Measurements from ENCODE around the gene DNTT.
"Not testable (repeated sequence)": the region's sequence is repeated elsewhere in the genome, so short reads cannot be mapped to it uniquely, and the experiment has no call there.

The DNTT gene

GRCh38 chr10:96276426-96276825 lies 27.8 kb upstream of the DNTT start:
- DNase-seq (ENCODE audit: low read depth), result no peak

- no peak for DNase-seq (ENCODE audit: low read depth)
Measured at GRCh38 chr10:96276831-96277230, 27.4 kb upstream of the DNTT start.

- no peak for DNase-seq (ENCODE audit: low read depth)
Measured at GRCh38 chr10:96279191-96279641, 25.0 kb upstream of the DNTT start.

GRCh38 chr10:96280859-96281258 lies 23.4 kb upstream of the DNTT start:
- DNase-seq (ENCODE audit: low read depth), result no peak

- DNase-seq (ENCODE audit: low read depth), result no peak
Measured at GRCh38 chr10:96281444-96282029, 22.7 kb upstream of the DNTT start.

- DNase-seq (ENCODE audit: low read depth), result no peak
Measured at GRCh38 chr10:96283351-96283750, 20.9 kb upstream of the DNTT start.

GRCh38 chr10:96283756-96284155 lies 20.5 kb upstream of the DNTT start:
- no peak for DNase-seq (ENCODE audit: low read depth)

GRCh38 chr10:96285331-96285752 lies 18.9 kb upstream of the DNTT start:
- DNase-seq (ENCODE audit: low read depth), result no peak

- no peak for DNase-seq (ENCODE audit: low read depth)
Measured at GRCh38 chr10:96287392-96288105, 16.7 kb upstream of the DNTT start.

GRCh38 chr10:96288151-96288621 lies 16.0 kb upstream of the DNTT start:
- DNase-seq (ENCODE audit: low read depth), result no peak

- DNase-seq (ENCODE audit: low read depth), result no peak
Measured at GRCh38 chr10:96289218-96289910, 14.9 kb upstream of the DNTT start.

- DNase-seq (ENCODE audit: low read depth), result no peak
Measured at GRCh38 chr10:96290368-96291133, 13.7 kb upstream of the DNTT start.

GRCh38 chr10:96292971-96293920 lies 11.0 kb upstream of the DNTT start:
- no peak for DNase-seq (ENCODE audit: low read depth)

GRCh38 chr10:96295475-96295874 lies 8.8 kb upstream of the DNTT start:
- DNase-seq (ENCODE audit: low read depth), result no peak

GRCh38 chr10:96297486-96297885 lies 6.7 kb upstream of the DNTT start:
- DNase-seq (ENCODE audit: low read depth), result no peak

GRCh38 chr10:96298362-96298761 lies 5.9 kb upstream of the DNTT start:
- DNase-seq (ENCODE audit: low read depth), result no peak

GRCh38 chr10:96299383-96299782 lies 4.9 kb upstream of the DNTT start:
- DNase-seq (ENCODE audit: low read depth), result no peak

- DNase-seq (ENCODE audit: low read depth), result no peak
Measured at GRCh38 chr10:96301616-96302015, 2.6 kb upstream of the DNTT start.

GRCh38 chr10:96305019-96305418 lies 785 bp downstream of the DNTT start:
- no peak for DNase-seq (ENCODE audit: low read depth)

- DNase-seq (ENCODE audit: low read depth), result no peak
Measured at GRCh38 chr10:96306516-96306915, 2.3 kb downstream of the DNTT start.

GRCh38 chr10:96308854-96309253 lies 4.6 kb downstream of the DNTT start:
- not testable (repeated sequence) for DNase-seq (ENCODE audit: low read depth)

Measured in CMK (cell line).